ENCODE results near the gene CLDN1. TPM values are rescaled to one million over a fixed set of nuclear protein-coding genes. Genes with fewer than 3 reads are reported as not detected.
"Not testable (repeated sequence)": the region's sequence is repeated elsewhere in the genome, so short reads cannot be mapped to it uniquely, and the experiment has no call there.

CLDN1 gene
- total RNA-seq, 1 donor from 2014 or later: 11.4 TPM

DNA sequence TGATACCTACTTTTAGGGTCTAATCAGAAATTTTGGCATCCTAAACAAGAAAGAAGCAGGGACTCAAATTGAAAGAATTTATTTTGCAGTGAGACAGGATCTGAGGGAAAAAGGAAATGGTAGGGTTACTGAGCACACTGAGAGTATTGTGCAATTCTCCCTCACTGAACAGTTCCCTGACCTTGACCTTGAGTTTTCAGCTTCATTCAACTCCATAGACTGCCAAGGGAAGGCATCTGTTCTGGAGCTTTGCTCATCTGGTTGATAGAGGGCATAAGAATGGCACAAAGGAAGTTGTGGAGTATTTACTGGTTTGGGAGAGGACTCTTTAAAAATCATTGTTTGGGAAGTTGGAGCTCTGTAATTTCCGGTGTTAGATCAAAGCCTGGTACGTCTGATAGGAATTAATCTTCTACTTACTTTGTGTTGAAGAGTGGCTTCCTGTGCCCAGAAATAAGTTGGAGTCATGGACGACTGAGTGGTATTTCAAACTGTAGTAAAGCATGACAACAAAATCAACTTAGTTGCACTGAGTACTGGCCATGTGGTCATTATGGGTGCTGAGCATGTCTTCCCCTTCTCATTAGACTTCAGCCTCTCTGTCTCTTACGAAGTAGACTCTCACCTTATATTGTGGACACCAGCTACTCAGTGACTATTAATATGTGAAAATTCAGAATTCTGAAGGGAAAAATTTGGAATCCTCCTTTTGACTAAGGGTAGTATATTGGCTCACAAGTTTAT, 40.8 kb downstream of the CLDN1 start:
- no peak overlapping the region for H3K4me3 Mint-ChIP-seq
- no peaks in the 10 kb centered on the region for H3K4me1 Mint-ChIP-seq
- no peak for DNase-seq (ENCODE audit: low spot score in 2 of 2, unreplicated experiment in 2 of 2)
- peaks cover 28% of the 10 kb centered on the region for H3K9me3 Mint-ChIP-seq
- H3K27ac Mint-ChIP-seq: no peak overlapping the region
- H3K36me3 Mint-ChIP-seq: no peaks in the 10 kb centered on the region
- TF ChIP-seq, protein P1, sequence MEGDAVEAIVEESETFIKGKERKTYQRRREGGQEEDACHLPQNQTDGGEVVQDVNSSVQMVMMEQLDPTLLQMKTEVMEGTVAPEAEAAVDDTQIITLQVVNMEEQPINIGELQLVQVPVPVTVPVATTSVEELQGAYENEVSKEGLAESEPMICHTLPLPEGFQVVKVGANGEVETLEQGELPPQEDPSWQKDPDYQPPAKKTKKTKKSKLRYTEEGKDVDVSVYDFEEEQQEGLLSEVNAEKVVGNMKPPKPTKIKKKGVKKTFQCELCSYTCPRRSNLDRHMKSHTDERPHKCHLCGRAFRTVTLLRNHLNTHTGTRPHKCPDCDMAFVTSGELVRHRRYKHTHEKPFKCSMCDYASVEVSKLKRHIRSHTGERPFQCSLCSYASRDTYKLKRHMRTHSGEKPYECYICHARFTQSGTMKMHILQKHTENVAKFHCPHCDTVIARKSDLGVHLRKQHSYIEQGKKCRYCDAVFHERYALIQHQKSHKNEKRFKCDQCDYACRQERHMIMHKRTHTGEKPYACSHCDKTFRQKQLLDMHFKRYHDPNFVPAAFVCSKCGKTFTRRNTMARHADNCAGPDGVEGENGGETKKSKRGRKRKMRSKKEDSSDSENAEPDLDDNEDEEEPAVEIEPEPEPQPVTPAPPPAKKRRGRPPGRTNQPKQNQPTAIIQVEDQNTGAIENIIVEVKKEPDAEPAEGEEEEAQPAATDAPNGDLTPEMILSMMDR (IDR thresholded peaks at IDR 0.05; ENCODE audit: unreplicated experiment): no peak
- no peaks in the 10 kb centered on the region for H3K27me3 Mint-ChIP-seq (ENCODE audit: low read depth)

DNA sequence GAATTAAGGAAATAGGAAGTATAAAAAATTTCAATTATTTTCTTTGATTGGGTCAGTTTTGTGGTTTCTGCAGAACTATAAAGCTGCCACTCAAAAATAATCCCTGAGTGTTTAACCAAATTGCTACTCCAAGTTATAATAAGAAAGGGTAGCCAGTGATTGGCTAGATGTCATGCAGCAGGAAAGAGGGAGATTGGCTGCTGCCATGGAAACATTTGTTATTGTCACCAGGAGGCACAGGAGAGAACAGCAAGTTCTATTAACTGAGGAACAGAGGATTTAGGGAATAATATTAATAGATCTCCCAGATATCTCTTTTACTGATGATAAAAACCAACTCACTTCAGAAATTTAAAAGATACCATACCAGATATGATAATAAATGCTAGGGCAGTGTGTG, 42.6 kb downstream of the CLDN1 start:
- TF ChIP-seq, protein P1 (IDR thresholded peaks at IDR 0.05; ENCODE audit: unreplicated experiment): no peak
- H3K36me3 Mint-ChIP-seq: no peaks in the 10 kb centered on the region
- no peak overlapping the region for H3K27ac Mint-ChIP-seq
- H3K27me3 Mint-ChIP-seq (ENCODE audit: low read depth): no peaks in the 10 kb centered on the region
- no peaks in the 10 kb centered on the region for H3K4me1 Mint-ChIP-seq
- DNase-seq (ENCODE audit: low spot score in 2 of 2, unreplicated experiment in 2 of 2): no peak
- peaks cover 17% of the 10 kb centered on the region for H3K9me3 Mint-ChIP-seq
- no peak overlapping the region for H3K4me3 Mint-ChIP-seq

DNA sequence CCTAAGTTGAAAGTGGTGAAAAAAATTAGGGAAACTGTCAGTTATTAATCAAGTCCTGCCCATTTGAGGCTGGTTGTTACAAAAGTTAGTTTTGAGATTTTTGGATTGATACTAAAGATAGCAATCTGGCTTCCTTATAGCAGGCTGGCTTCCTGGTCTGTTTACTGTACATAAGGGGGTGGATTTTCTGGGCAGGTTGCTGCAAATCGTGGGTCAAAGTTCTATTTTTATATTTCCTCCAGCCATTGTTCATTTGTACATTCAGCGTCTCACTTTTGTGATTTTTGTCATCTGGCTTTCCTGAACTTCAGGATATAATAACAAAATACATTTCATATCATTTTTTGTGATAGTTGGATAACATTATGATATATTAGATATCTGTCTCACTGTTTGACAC, 49.5 kb downstream of the CLDN1 start:
- Mint-ChIP-seq H3K36me3 (no peaks in the 10 kb centered on the region), H3K4me3 (no peak overlapping the region), H3K9me3 (peaks cover 13% of the 10 kb centered on the region), H3K27ac (no peak overlapping the region), H3K4me1 (no peaks in the 10 kb centered on the region), H3K27me3 (ENCODE audit: low read depth) (no peaks in the 10 kb centered on the region)
- TF ChIP-seq, protein P1 (IDR thresholded peaks at IDR 0.05; ENCODE audit: unreplicated experiment): no peak
- DNase-seq (ENCODE audit: low spot score in 2 of 2, unreplicated experiment in 2 of 2): no peak

DNA sequence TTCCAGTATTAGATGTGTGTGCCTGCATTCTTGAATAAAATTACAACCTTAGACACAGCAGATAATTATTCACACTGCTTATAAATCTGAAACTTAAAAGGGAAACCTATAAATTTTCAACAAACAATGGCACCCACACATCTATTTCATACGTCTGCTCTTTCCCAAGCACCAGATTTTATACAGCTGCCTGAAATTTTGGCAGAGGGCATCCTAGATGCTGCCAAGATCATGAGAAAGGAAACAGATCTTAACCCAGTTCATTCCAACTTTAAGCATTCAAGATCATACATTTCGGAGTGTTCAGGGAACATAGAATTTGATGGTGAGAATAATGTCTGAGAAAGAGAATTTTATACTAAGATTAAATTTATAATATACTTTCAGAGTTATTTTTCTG, 53.1 kb downstream of the CLDN1 start:
- Mint-ChIP-seq H3K4me1 (peaks cover 5% of the 10 kb centered on the region), H3K27me3 (ENCODE audit: low read depth) (no peaks in the 10 kb centered on the region), H3K9me3 (peaks cover 9% of the 10 kb centered on the region), H3K4me3 (no peak overlapping the region), H3K27ac (no peak overlapping the region), H3K36me3 (no peaks in the 10 kb centered on the region)
- TF ChIP-seq, protein P1 (IDR thresholded peaks at IDR 0.05; ENCODE audit: unreplicated experiment): no peak
- no peak for DNase-seq (ENCODE audit: low spot score in 2 of 2, unreplicated experiment in 2 of 2)

DNA sequence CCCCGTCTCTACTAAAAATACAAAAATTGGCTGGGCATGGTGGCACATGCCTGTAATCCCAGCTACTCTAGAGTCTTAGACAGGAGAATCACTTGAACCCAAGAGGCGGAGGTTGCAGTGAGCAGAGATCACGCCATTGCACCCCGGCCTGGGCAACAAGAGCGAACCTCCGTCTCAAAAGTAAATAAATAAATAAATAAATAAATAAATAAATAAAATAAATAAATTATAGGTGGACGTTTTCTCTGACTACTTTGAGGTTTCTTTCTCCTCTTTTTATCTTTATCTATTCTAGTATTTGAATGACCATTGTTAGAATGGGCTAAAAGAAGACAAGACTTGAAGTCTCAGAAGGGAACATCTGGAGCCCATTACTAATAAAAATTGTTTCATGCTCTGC, 54.8 kb downstream of the CLDN1 start:
- not testable (repeated sequence) for H3K27ac Mint-ChIP-seq; H3K36me3 Mint-ChIP-seq; DNase-seq (ENCODE audit: low spot score in 2 of 2, unreplicated experiment in 2 of 2); H3K9me3 Mint-ChIP-seq; H3K4me1 Mint-ChIP-seq; H3K4me3 Mint-ChIP-seq; H3K27me3 Mint-ChIP-seq (ENCODE audit: low read depth)

DNA sequence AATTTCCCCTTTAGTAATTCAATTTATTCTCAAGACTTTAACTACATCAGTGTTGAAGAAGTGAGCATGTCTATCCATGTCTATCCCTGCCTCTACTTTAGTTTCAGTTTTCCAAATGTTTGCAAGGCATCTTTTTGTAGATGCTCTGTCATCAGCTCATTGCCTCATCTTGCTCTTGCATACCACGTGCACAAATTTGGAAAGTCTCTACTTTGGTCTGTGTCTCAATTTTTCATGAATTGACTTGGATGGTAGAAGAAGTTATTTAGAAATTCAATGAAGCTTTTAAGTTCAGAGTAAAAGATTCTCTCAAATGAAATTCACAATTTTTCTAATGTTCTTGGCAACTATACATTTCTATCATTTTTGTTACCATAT, 55.3 kb downstream of the CLDN1 start:
- Mint-ChIP-seq H3K27me3 (ENCODE audit: low read depth) (no peaks in the 10 kb centered on the region), H3K27ac (no peak overlapping the region), H3K4me3 (no peak overlapping the region), H3K4me1 (peaks cover 5% of the 10 kb centered on the region), H3K36me3 (no peaks in the 10 kb centered on the region), H3K9me3 (peaks cover 9% of the 10 kb centered on the region)
- TF ChIP-seq, protein P1 (IDR thresholded peaks at IDR 0.05; ENCODE audit: unreplicated experiment): no peak
- DNase-seq (ENCODE audit: low spot score in 2 of 2, unreplicated experiment in 2 of 2): no peak

Measured in mesothelial cell of epicardium (in vitro differentiated cells).